ENCODE data around the gene ALDH5A1. TPM values are rescaled to one million over a fixed set of nuclear protein-coding genes. Genes with fewer than 3 reads are reported as not detected.

The ALDH5A1 gene
- total and polyA plus RNA-seq, 2 of the 13 experiments (the other 11 are each of a cell fraction or from before 2014, with no cell fraction given): 12.8 to 32.5 TPM

DNA sequence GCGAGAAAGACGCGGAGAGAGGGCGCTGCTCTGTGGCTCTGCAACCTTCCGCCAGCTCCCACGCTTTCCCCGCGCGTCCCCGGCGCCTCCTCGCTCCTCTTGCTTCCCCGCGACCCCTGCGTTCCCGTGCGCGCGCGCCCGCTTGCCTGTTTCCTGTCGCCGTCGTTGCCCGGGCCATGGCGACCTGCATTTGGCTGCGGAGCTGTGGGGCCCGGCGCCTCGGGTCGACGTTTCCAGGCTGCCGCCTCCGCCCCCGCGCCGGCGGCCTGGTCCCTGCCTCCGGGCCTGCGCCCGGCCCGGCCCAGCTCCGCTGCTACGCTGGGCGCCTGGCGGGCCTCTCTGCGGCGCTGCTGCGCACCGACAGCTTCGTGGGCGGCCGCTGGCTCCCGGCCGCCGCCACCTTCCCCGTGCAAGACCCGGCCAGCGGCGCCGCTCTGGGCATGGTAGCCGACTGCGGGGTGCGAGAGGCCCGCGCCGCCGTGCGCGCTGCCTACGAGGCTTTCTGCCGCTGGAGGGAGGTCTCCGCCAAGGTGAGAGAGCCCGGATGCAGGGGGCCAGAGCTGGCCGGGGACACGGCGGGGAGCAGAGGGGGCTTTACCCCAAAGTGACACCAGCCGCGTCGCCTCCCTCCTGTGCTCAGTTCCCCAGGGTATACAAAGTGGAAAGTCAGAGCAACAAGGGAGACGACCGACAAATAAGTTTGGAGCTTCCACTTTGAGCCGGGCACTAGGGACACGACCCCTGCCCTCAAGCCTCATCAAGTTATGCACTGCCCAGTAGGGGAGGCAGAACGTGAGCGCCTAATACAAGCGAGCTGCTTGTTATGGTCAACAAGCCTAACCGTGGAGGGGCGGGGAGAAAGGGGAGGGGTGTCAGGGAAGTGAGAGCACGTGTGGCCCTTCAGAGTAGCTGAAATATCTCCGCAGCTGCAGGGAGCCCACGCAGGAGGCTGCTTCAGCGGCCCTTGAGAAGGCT lies at the start of gene ALDH5A1 (continued):
- TF ChIP-seq, protein P1, sequence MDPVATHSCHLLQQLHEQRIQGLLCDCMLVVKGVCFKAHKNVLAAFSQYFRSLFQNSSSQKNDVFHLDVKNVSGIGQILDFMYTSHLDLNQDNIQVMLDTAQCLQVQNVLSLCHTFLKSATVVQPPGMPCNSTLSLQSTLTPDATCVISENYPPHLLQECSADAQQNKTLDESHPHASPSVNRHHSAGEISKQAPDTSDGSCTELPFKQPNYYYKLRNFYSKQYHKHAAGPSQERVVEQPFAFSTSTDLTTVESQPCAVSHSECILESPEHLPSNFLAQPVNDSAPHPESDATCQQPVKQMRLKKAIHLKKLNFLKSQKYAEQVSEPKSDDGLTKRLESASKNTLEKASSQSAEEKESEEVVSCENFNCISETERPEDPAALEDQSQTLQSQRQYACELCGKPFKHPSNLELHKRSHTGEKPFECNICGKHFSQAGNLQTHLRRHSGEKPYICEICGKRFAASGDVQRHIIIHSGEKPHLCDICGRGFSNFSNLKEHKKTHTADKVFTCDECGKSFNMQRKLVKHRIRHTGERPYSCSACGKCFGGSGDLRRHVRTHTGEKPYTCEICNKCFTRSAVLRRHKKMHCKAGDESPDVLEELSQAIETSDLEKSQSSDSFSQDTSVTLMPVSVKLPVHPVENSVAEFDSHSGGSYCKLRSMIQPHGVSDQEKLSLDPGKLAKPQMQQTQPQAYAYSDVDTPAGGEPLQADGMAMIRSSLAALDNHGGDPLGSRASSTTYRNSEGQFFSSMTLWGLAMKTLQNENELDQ (CRISPR knock-in tag; IDR thresholded peaks at IDR 0.05; ENCODE audit: borderline replicate concordance): no peak
- TF ChIP-seq SRSF4 (IDR thresholded peaks at IDR 0.05; ENCODE audit: low read depth, low read length, poor library complexity, severe bottlenecking) (no peak), ZNF772 (CRISPR knock-in tag; IDR thresholded peaks at IDR 0.05) (peak; percentile 53; the same call in 1 of the 2 replicates), ZKSCAN1 (IDR thresholded peaks at IDR 0.05; ENCODE audit: low read length) (no peak), CEBPG (CRISPR knock-in tag; IDR thresholded peaks at IDR 0.05) (no peak), ZNF570 (CRISPR knock-in tag; IDR thresholded peaks at IDR 0.05; ENCODE audit: borderline replicate concordance) (0 out of 2 replicates have a peak, but pooled peaks have one; percentile 12), HBP1 (CRISPR knock-in tag; IDR thresholded peaks at IDR 0.05; ENCODE audit: low read depth) (no peak; the same call in none of the 2 replicates), NFE2 (CRISPR knock-in tag; IDR thresholded peaks at IDR 0.05) (no peak), ZNF503 (CRISPR knock-in tag; IDR thresholded peaks at IDR 0.05) (no peak; the same call in 1 of the 2 replicates), ZNF609 (CRISPR knock-in tag; IDR thresholded peaks at IDR 0.05; ENCODE audit: borderline replicate concordance) (peak; percentile 67)
- TF ChIP-seq, protein P2, sequence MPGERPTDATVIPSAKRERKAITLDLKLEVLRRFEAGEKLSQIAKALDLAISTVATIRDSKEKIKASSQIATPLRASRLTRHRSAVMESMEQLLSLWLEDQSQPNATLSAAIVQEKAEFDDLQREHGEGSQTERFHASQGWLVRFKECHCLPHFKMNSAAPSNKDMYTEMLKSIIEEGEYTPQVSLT (CRISPR knock-in tag; IDR thresholded peaks at IDR 0.05; ENCODE audit: borderline replicate concordance, low read depth): no peak; the same call in 1 of the 2 replicates
- TF ChIP-seq, protein P3, sequence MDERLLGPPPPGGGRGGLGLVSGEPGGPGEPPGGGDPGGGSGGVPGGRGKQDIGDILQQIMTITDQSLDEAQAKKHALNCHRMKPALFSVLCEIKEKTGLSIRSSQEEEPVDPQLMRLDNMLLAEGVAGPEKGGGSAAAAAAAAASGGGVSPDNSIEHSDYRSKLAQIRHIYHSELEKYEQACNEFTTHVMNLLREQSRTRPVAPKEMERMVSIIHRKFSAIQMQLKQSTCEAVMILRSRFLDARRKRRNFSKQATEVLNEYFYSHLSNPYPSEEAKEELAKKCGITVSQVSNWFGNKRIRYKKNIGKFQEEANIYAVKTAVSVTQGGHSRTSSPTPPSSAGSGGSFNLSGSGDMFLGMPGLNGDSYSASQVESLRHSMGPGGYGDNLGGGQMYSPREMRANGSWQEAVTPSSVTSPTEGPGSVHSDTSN (CRISPR knock-in tag; IDR thresholded peaks at IDR 0.05): no peak
- TF ChIP-seq, protein P4, sequence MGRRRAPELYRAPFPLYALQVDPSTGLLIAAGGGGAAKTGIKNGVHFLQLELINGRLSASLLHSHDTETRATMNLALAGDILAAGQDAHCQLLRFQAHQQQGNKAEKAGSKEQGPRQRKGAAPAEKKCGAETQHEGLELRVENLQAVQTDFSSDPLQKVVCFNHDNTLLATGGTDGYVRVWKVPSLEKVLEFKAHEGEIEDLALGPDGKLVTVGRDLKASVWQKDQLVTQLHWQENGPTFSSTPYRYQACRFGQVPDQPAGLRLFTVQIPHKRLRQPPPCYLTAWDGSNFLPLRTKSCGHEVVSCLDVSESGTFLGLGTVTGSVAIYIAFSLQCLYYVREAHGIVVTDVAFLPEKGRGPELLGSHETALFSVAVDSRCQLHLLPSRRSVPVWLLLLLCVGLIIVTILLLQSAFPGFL (CRISPR knock-in tag; IDR thresholded peaks at IDR 0.05): 0 out of 2 replicates have a peak, but pooled peaks have one; percentile 72

Data from HepG2 (cell line).